ENCODE data around the gene SLC7A7.
A peak's percentile ranks its signal among the peaks of the same experiment; 100 is the strongest.
"Not testable (repeated sequence)": the region's sequence is repeated elsewhere in the genome, so short reads cannot be mapped to it uniquely, and the experiment has no call there.

The SLC7A7 gene

DNA sequence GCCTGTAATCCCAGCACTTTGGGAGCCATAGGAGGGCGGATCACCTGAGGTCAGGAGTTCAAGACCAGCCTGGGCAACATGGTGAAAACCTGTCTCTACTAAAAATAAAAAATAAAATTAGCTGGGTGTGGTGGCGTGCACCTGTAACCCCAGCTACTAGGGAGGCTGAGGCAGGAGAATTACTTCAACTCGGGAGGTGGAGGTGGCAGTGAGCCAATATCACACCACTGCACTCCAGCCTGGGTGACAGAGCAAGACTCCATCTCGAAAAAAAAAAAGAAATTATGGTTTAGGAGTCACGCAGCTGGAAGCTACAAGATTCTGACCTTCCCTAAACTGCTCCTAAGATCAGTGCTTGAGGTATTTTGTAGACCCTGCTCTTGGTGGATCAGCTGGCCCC is 21.7 kb downstream of the SLC7A7 start:
- not testable (repeated sequence) for DNase-seq (ENCODE audit: low read depth in 2 of 2)

DNA sequence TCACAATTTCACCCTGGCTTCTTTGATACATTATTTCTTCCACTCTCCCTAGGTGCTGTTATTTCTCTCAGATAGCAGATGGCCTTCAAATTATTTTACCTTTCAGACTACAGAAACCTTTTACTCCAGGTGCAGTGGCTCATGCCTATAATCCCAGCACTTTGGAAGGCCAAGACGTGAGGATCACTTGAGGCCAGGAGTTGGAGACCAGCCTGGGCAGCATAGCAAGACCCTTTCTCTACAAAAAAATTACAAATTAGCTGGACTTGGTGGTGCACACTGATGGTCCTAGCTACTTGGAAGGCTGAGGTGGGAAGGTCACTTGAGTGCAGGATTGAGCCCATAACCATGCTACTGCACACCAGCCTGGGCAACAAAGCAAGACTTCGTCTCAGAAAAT is 23.1 kb downstream of the SLC7A7 start:
- DNase-seq (ENCODE audit: low read depth in 2 of 2), result no peak

DNA sequence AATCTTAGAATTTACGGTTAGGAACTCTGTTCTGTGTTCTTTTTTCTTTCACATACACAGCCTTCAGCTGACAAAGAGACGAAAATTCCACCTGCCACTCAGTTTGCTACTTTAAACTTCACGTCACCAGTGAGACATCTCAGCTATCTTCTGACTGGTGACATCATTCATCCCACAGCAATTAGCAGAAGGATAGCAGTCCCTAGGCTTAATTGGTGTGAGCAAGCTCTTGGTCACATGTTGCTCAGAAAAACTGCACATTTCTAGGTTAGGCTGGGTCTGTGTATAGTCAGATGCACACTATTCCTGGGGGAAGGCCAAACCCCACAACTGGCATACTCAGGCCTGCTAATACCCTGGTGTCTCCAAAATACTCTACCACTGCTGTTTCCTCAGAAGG is 23.9 kb downstream of the SLC7A7 start:
- no peak for DNase-seq (ENCODE audit: low read depth in 2 of 2)

DNA sequence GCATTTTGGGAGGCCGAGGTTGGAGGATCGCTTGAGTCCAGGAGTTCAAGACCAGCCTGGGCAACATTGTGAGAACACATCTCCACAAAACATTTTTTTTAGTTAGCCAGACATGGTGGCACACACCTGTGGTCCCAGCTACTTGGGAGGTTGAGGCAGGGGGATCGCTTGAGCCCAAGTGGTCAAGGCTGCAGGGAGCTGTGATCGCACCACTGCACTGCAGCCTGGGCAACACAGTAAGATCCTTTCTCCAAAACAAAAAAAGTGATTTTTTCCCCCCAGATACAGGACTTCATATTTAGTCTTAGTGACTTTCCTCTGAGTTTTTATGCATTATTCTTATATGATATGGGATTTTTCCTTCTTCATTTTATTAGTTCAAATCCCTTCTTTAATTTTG is 28.6 kb downstream of the SLC7A7 start:
- no peak for DNase-seq (ENCODE audit: low read depth in 2 of 2)

DNA sequence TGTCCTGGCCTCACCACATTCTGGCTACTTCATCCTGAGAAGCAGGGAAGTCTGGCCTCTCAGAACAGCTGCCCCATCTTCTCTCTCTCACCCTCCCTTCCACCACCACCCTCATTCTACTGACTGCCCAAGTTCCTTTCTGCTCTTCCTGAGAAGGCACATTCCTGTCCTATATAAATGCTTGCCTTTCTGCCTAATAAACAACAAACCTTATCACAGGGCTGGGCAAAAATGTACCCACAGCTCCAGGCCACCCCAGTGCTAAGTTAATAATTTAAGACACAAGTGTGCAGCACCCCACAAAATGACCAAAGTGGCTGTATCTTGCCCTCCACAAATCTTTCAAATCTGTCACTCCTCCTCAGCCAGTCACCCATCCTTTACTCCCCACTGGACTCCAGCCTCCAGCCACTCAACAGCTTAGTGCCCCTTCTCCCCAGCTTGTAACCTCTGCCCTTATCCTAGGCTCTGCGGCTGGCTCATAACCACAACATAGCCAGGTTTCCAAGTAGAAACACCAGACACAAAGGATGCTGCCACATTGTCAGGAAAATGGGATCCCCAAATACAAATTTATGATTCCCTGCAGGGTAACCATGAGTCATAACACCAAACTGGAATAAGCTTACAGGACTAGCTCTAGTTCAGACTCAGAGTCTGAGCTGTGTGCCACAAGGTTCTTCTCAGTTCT is 33.8 kb downstream of the SLC7A7 start:
- no peak for DNase-seq (ENCODE audit: low read depth in 2 of 2)

DNA sequence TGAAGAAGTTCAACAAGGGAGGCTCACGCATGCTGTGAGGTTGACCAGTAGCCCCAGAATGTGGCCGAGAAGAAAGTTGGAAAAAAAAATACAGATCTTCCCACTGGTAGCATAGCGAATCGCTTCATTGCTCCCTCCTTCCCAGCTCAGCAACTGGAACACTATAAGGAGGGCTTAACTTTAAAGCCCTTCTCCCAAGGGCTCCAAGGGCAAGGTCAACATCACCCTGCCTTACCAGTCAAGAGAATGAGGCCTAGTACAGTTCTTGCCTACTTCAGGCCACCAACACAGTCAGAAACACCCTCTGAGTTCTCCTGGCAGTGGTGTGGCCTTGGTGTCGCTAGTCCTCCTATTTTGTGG is 34.3 kb downstream of the SLC7A7 start:
- no peak for DNase-seq (ENCODE audit: low read depth in 2 of 2)

DNA sequence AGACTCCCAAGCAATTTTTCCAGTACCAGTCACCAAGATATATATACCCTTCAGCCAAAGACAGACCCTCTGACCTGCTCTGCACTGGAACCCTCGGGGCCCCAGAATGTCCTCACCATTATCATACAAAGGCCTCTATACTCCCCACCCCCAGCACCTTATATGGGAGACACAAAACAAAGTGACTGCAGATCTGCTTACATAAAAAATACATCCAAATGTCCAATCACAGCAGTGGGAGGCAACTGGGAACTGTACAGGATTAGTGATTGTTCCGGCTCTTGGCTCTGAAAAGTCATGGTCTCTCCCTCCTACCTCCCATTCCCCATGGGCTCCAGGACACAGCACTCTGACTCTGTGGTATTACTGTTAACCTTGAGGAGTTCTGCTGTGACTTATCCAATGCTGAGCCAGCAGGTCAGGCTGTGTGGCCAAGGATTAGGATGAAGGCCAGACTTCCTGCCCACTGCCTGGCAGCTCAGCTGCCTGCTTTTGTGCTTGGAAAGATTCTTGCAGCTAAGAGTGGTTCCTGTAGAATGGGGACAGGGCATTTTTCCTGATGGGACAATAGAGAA is 35.0 kb downstream of the SLC7A7 start:
- DNase-seq (ENCODE audit: low read depth in 2 of 2), result no peak

DNA sequence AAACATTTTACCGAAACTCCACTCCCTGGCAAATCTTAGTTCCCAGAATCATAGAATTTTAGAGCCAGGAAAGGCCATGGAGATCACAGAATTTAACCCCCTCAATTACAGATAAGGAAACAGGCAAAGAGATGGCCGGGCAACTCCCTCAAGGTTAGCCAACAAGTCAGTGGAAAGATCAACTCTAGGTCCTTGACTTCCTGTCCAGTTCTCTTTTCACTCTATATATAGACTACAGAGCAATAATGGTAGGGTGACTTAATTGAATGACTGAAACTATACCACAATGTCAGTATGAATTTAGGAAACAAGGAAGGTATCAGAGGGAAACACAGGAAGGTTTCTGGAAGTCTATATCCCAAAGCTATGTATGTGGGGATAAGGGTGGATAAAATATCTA is 37.2 kb downstream of the SLC7A7 start:
- no peak for DNase-seq (ENCODE audit: low read depth in 2 of 2)

DNA sequence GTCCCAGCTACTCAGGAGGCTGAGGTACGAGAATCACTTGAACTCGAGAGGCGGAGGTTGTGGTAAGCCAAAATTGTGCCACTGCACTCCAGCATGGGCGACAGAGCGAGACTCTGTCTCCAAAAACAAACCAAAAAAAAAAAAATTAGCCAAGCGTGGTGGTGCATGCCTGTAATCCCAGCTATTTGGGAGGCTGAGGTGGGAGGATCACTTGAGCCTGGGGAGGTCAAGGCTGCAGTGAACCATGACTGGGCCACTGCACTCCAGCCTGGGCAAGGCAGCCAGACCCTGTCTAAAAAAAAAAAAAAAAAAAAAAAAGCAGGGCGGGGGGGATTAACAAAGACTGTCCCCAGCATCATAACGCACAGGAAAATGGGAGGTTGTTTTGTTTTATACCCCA is 38.4 kb downstream of the SLC7A7 start:
- not testable (repeated sequence) for DNase-seq (ENCODE audit: low read depth in 2 of 2)

DNA sequence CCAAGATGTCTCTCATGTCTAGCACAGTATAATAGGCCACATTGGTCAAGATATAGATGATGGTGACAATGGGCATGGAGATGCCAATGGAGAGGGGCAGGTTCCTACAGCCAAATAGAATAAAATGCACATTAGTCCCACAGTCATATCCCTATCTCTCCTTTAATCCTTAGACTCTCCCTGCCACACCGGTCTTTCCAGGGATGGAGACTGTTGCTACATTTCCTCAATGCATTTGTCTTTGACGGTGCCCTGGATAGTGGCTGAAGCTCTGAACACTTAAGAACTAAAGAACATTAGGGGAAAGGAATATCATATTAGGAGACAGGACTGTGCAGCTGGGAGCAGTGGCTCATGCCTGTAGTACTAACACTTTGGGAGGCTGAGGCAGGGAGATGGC is 39.0 kb downstream of the SLC7A7 start:
- DNase-seq (ENCODE audit: low read depth in 2 of 2), result no peak

DNA sequence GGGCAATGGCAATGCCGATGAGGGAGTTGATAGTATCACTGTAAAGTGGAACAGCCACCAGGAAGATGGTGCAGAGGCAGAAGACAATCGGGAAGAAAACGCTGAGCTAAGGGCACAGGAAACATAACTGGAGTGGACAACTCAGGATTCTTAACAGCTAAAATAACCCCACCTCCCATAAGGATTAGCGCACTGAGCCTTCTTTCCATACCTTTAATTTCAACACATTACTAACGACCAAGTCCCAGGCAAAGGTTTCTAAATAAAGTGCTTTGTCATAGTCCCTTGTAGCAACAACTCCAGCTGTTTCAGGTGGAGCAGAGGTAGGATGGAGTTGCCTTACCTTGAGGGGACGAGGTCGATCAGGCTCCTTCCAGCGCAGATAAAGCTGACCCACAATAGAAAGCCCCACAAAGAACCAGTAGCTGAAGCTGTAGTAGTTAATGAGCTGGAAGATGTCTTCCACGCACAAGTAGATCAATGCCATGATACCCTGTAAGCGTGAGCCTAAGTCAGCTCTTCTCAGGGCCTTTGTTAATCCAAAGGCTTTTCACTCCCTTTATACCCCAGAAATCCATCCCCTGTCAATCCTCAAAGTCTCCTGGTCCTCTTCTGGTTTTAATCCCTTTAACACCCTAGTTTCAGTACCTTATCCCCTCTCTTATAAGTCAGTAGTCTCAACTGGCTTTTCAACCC is 41.1 kb downstream of the SLC7A7 start:
- DNase-seq (ENCODE audit: low read depth in 2 of 2), result no peak

DNA sequence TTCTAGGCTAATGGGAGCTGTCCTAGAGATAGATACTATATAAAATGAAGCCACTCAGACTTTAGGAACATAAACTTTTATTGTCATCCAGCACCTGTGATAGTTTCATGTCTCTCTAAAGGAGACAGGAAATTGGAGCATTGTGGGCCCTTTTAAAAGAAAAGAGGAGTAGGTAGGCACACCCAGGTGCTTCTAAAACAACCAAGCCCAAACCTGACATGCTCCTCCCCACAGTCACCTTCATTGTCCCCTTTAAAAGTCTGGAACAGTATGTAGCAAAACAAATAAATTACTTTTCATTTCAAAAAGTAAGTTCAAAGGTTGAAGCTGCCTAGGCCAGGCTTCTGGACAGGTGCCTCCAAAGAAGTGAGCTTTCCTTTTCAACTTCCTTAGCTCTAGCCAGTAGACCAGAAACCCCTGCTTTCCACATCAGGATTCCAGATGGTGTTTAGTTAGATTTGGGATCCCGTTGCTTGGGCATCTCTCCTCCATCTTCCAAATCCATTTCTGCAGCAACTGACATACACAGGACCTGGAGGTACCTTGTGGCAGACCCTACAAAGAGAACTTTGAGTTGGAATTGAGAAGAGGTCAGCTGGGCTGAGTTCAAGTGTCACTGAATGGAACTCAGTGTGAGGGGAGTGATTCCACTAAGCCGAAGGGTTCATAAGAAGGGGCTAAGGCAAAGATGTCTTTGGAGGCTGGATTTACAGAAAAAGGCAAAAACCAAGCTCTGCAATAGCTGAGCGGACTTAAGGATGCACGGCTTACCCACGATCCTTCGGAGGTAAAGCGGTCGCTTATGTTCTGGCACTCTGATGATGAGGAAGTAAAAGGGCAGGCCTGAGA is 41.8 kb downstream of the SLC7A7 start:
- DNase-seq (ENCODE audit: low read depth in 2 of 2), result no peak

DNA sequence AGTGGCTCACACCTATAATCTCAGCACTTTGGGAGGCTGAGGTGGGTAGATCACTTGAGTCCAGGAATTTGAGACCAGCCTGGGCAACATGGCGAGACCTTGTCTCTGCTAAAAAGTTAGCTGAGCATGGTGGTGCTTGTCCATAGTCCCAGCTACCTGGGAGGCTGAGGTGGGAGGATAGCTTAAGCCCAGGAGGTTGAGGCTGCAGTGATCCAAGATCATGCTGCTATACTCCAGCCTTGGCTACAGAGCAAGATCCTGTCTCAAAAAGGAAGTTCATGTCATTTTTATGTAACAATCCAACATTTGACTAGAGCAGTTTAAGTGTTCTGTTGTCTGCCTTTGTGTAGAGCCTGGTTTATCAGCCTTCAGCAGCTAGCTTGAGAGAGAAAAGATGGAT is 42.5 kb downstream of the SLC7A7 start:
- DNase-seq (ENCODE audit: low read depth in 2 of 2), result no peak

DNA sequence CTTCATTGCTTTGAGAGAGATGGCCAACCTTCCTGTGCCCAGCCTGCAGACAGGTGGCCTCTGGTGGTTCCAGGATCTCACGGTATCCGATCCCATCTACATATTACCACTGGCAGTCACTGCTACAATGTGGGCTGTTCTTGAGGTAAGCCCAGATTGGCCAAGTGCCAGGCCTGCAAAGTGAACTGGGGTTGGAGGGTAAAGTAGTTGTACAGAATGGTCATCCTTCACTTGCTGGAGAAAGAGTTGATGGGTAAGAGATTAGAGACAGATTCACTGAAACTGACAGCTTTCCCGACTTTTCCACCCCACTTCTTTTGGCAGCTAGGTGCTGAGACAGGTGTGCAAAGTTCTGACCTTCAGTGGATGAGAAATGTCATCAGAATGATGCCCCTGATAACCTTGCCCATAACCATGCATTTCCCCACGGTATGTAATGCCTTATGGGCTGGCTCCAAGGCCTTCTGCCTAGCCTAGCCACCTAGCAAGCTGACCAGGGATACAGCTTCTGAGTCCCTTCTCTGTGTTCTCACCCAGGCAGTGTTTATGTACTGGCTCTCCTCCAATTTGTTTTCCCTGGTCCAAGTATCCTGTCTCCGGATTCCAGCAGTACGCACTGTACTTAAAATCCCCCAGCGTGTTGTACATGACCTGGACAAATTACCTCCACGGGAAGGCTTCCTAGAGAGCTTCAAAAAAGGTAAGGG is 44.6 kb downstream of the SLC7A7 start:
- DNase-seq (ENCODE audit: low read depth in 2 of 2), result no peak

DNA sequence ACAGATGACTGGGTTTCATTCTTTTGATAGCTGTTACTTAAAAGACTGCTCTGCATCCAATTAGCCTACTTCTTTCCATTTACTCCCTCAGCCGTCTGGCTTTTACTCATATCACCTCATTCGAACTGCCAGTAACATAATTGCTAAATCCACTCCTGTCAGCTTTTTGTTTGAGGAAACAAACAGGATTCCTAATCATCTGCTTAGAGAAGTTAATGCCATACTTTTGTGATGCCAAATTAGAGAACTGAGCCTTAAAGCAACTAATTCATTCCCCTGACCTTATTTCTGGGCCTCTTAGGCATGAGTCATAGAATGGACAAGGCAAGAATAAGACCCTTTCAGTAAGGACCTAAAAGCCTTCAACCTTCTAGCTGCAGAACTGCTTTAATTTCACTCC is 45.9 kb downstream of the SLC7A7 start:
- DNase-seq (ENCODE audit: low read depth in 2 of 2), result no peak

DNA sequence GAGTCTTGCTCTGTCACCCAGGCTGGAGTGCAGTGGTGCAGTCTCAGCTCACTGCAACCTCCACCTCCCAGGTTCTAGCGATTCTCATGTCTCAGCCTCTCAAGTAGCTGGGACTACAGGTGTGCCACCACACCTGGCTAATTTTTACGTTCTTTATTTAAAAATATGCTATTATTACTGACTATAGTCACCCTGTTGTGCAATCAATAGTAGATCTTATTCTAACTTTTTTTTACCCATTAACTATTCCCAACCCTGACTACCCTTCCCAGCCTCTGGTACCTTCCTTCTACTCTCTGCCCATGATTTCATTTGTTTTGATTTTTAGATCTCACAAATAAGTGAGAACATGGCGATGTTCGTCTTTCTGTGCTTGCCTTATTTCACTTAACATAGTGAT is 46.3 kb downstream of the SLC7A7 start:
- no peak for DNase-seq (ENCODE audit: low read depth in 2 of 2)

DNA sequence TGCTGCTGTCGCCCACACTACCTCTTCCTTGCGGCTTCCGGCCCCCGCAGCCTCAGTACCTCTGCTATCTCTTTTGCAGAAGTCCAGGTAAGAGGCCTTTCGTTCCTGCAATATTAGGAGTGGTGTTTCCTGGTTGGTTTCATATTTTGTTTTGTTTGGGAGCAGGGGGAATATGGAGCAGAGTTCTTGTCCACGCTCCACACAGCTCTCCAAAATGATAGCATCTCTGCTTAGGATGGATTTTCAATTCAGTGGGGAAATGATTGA is 48.0 kb downstream of the SLC7A7 start:
- no peak for DNase-seq (ENCODE audit: low read depth in 2 of 2)

DNA sequence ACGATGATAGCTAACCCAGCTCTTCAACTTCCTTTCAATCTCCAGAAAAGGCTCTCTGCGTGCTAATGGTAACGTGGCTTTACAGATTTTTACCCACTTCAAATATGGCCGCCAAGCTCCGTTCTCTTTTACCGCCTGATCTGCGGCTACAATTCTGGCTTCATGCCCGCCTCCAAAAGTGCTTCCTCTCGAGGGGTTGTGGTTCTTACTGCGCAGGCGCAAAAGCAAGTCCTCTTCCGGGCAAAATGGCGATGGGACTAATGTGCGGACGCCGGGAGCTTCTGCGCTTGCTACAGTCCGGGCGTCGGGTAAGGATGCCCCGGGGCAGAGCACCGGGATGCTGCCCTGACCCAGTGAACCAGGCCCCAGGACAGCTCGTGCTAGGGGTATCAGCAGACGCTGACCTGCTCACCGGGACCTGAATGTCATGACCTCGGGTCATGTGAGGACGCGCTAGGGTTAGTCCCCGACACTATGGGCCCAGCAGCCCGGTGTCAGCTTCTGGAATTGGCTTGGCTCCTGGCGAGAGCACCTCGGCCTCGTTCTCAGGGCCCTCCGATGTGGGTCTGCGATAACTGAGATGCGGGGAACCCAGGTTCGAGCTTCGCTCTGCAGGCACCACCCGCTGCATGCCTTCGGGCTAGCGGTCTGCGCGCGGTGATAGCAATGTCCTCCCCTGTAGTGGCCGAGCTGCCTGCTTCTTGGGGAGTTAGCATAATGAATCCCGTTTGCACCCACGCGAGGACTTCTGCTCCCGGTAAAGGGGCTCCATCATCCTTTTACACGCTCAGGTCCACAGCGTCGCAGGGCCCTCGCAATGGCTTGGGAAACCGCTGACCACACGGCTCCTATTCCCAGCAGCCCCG is 48.5 kb downstream of the SLC7A7 start, which contains the start of gene OXA1L:
TSS of gene OXA1L (plus strand) at position 232 of the 866 bp plus-strand sequence. CDS start at position 246, 14 bp downstream.
- DNase-seq (ENCODE audit: low read depth in 2 of 2), result peak; percentile 85 to 89

DNA sequence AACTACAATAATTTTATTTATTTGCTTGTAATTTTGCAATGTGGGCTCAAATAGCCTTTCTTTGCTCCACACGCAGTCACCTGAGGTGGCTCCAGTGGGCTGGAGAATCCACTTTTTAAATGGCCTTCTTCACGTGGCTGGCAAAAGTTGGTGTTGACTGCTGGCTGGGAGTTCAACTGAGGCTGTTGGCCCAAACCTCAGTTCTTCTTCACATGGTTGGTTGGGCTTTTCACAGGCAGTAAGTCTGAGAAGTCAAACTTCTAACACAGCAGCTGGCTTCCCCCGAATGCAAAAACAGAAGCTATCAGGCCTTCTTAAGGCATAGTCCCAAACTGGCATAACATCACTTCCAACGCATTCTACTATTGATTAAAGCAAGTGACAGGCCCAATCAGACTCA is 50.9 kb downstream of the SLC7A7 start:
- DNase-seq (ENCODE audit: low read depth in 2 of 2), result no peak

DNA sequence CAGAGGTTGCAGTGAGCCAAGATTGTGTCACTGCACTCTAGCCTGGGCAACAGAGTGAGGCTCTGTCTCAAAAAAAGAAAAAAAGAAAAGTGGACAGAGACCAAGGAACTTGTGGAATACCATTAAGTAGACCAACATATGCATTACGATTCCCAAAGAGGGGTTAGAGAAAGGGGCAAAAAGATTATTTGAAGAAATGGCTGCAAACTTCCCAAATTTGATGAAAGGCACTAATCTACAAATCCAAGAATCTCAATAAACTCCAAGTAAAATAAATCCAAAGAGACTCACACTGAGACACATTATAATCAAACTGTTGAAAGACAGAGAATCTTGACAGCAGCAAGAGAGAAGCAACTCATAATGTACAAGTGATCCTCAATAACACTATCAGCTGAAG is 53.5 kb downstream of the SLC7A7 start:
- DNase-seq (ENCODE audit: low read depth in 2 of 2), result no peak

Measured in stimulated activated CD8-positive, alpha-beta memory T cell treated with anti-CD3 and anti-CD28 coated beads, Interleukin-2, amount 100 ng/mL, for 48 hours (primary cell).